ENCODE data around the gene MAP3K8. TPM values are rescaled to one million over a fixed set of nuclear protein-coding genes. Genes with fewer than 3 reads are reported as not detected.

MAP3K8 gene
- 3.9 and 4.2 TPM in 2 replicates for total RNA-seq (2014; rRNA removed; shearing (Covaris generic))

- no peaks in the 10 kb centered on the region for H3K9me3 ChIP-seq (replicated peaks)
- peak; percentile 84 to 90 for DNase-seq (ENCODE audit: low read depth in 1 of 2, low spot score in 2 of 2)
- peaks cover 5% of the 10 kb centered on the region; the same call in 1 of the 2 replicates for H3K36me3 ChIP-seq
- no peaks in the 10 kb centered on the region for H3K27me3 ChIP-seq (replicated peaks)
- H3K4me1 ChIP-seq (replicated peaks): peaks cover 38% of the 10 kb centered on the region
- peak within 1 kb of the TSS; percentile 79 for H3K4me3 ChIP-seq
- peak within 1 kb of the TSS; percentile 84 for H3K27ac ChIP-seq
These were observed at the start of gene MAP3K8 for GRCh38 chr10:30433730-30434272. MAP3K8 (plus strand) TSS chr10:30434184; CDS start chr10:30438939, 4,755 bp downstream.

- no peaks in the 10 kb centered on the region; the same call in 1 of the 2 replicates for H3K27me3 ChIP-seq (replicated peaks)
- peak in 1 of 2 experiments; percentile 11 for DNase-seq (ENCODE audit: low read depth in 1 of 2, low spot score in 2 of 2)
These were observed 49.2 kb upstream of the MAP3K8 start for GRCh38 chr10:30384701-30385201.

GRCh38 chr10:30386801-30387588 lies 47.0 kb upstream of the MAP3K8 start:
- H3K27ac ChIP-seq: no peak overlapping the region
- no peaks in the 10 kb centered on the region for H3K27me3 ChIP-seq (replicated peaks)
- no peaks in the 10 kb centered on the region for H3K36me3 ChIP-seq
- peaks cover 6% of the 10 kb centered on the region for H3K4me1 ChIP-seq (replicated peaks)
- no peaks in the 10 kb centered on the region for H3K9me3 ChIP-seq (replicated peaks)
- DNase-seq (ENCODE audit: low read depth in 1 of 2, low spot score in 2 of 2): no peak
- no peak overlapping the region for H3K4me3 ChIP-seq

More at GRCh38 chr10:30384701-30385201, 49.2 kb upstream of the MAP3K8 start:
- Histone ChIP-seq H3K27ac (no peak overlapping the region), H3K9me3 (replicated peaks) (no peaks in the 10 kb centered on the region), H3K4me1 (replicated peaks) (peaks cover 6% of the 10 kb centered on the region), H3K36me3 (no peaks in the 10 kb centered on the region), H3K4me3 (no peak overlapping the region)

- Histone ChIP-seq H3K36me3 (no peaks in the 10 kb centered on the region), H3K4me3 (no peak overlapping the region), H3K27me3 (replicated peaks) (no peaks in the 10 kb centered on the region), H3K27ac (no peak overlapping the region), H3K9me3 (replicated peaks) (no peaks in the 10 kb centered on the region), H3K4me1 (replicated peaks) (peaks cover 8% of the 10 kb centered on the region)
- DNase-seq (ENCODE audit: low read depth in 1 of 2, low spot score in 2 of 2): peak; percentile 57 to 59
These were observed 46.2 kb upstream of the MAP3K8 start for GRCh38 chr10:30387646-30388243.

GRCh38 chr10:30389543-30389942 lies 44.4 kb upstream of the MAP3K8 start:
- Histone ChIP-seq H3K36me3 (no peaks in the 10 kb centered on the region), H3K27ac (no peak overlapping the region), H3K4me3 (no peak overlapping the region), H3K9me3 (replicated peaks) (no peaks in the 10 kb centered on the region), H3K4me1 (replicated peaks) (peaks cover 9% of the 10 kb centered on the region), H3K27me3 (replicated peaks) (peaks cover 11% of the 10 kb centered on the region)
- no peak for DNase-seq (ENCODE audit: low read depth in 1 of 2, low spot score in 2 of 2)

GRCh38 chr10:30390207-30390606 lies 43.8 kb upstream of the MAP3K8 start:
- no peak for DNase-seq (ENCODE audit: low read depth in 1 of 2, low spot score in 2 of 2)
- Histone ChIP-seq H3K4me3 (no peak overlapping the region), H3K36me3 (no peaks in the 10 kb centered on the region), H3K27me3 (replicated peaks) (peaks cover 11% of the 10 kb centered on the region), H3K27ac (no peak overlapping the region), H3K4me1 (replicated peaks) (peaks cover 9% of the 10 kb centered on the region), H3K9me3 (replicated peaks) (no peaks in the 10 kb centered on the region)

GRCh38 chr10:30391266-30391665 lies 42.7 kb upstream of the MAP3K8 start:
- no peak overlapping the region for H3K4me3 ChIP-seq
- H3K27ac ChIP-seq: no peak overlapping the region
- peaks cover 11% of the 10 kb centered on the region for H3K27me3 ChIP-seq (replicated peaks)
- peaks cover 9% of the 10 kb centered on the region for H3K4me1 ChIP-seq (replicated peaks)
- H3K36me3 ChIP-seq: no peaks in the 10 kb centered on the region
- DNase-seq (ENCODE audit: low read depth in 1 of 2, low spot score in 2 of 2): no peak
- H3K9me3 ChIP-seq (replicated peaks): no peaks in the 10 kb centered on the region

- peak; percentile 52 to 75 for DNase-seq (ENCODE audit: low read depth in 1 of 2, low spot score in 2 of 2)
- Histone ChIP-seq H3K4me1 (replicated peaks) (peaks cover 3% of the 10 kb centered on the region; the same call in 1 of the 2 replicates), H3K27me3 (replicated peaks) (peaks cover 13% of the 10 kb centered on the region), H3K9me3 (replicated peaks) (no peaks in the 10 kb centered on the region), H3K36me3 (no peaks in the 10 kb centered on the region), H3K27ac (no peak overlapping the region), H3K4me3 (no peak overlapping the region)
These were observed 41.4 kb upstream of the MAP3K8 start for GRCh38 chr10:30392564-30392990.

- Histone ChIP-seq H3K36me3 (no peaks in the 10 kb centered on the region), H3K27ac (no peak overlapping the region), H3K9me3 (replicated peaks) (no peaks in the 10 kb centered on the region), H3K4me1 (replicated peaks) (peaks cover 3% of the 10 kb centered on the region; the same call in 1 of the 2 replicates), H3K4me3 (no peak overlapping the region), H3K27me3 (replicated peaks) (peaks cover 14% of the 10 kb centered on the region)
- DNase-seq (ENCODE audit: low read depth in 1 of 2, low spot score in 2 of 2): no peak
These were observed 37.7 kb upstream of the MAP3K8 start for GRCh38 chr10:30396293-30396692.

- Histone ChIP-seq H3K36me3 (no peaks in the 10 kb centered on the region), H3K4me3 (no peak overlapping the region), H3K27ac (no peak overlapping the region), H3K9me3 (replicated peaks) (no peaks in the 10 kb centered on the region), H3K27me3 (replicated peaks) (peaks cover 14% of the 10 kb centered on the region), H3K4me1 (replicated peaks) (peaks cover 3% of the 10 kb centered on the region; the same call in 1 of the 2 replicates)
- no peak for DNase-seq (ENCODE audit: low read depth in 1 of 2, low spot score in 2 of 2)
These were observed 37.3 kb upstream of the MAP3K8 start for GRCh38 chr10:30396698-30397097.

GRCh38 chr10:30398193-30398592 lies 35.8 kb upstream of the MAP3K8 start:
- DNase-seq (ENCODE audit: low read depth in 1 of 2, low spot score in 2 of 2): no peak
- peaks cover 14% of the 10 kb centered on the region for H3K27me3 ChIP-seq (replicated peaks)
- H3K4me3 ChIP-seq: no peak overlapping the region
- H3K4me1 ChIP-seq (replicated peaks): no peaks in the 10 kb centered on the region
- no peak overlapping the region for H3K27ac ChIP-seq
- no peaks in the 10 kb centered on the region for H3K9me3 ChIP-seq (replicated peaks)
- H3K36me3 ChIP-seq: no peaks in the 10 kb centered on the region

GRCh38 chr10:30398788-30399187 lies 35.2 kb upstream of the MAP3K8 start:
- Histone ChIP-seq H3K27ac (no peak overlapping the region), H3K4me3 (no peak overlapping the region), H3K9me3 (replicated peaks) (no peaks in the 10 kb centered on the region), H3K4me1 (replicated peaks) (no peaks in the 10 kb centered on the region), H3K36me3 (no peaks in the 10 kb centered on the region), H3K27me3 (replicated peaks) (peaks cover 10% of the 10 kb centered on the region)
- DNase-seq (ENCODE audit: low read depth in 1 of 2, low spot score in 2 of 2): no peak

GRCh38 chr10:30403494-30403893 lies 30.5 kb upstream of the MAP3K8 start:
- H3K27ac ChIP-seq: no peak overlapping the region
- peaks cover 6% of the 10 kb centered on the region for H3K9me3 ChIP-seq (replicated peaks)
- DNase-seq (ENCODE audit: low read depth in 1 of 2, low spot score in 2 of 2): no peak
- no peaks in the 10 kb centered on the region for H3K4me1 ChIP-seq (replicated peaks)
- H3K27me3 ChIP-seq (replicated peaks): no peaks in the 10 kb centered on the region
- H3K36me3 ChIP-seq: no peaks in the 10 kb centered on the region
- no peak overlapping the region for H3K4me3 ChIP-seq

- no peaks in the 10 kb centered on the region for H3K27me3 ChIP-seq (replicated peaks)
- peaks cover 6% of the 10 kb centered on the region for H3K9me3 ChIP-seq (replicated peaks)
- no peaks in the 10 kb centered on the region for H3K36me3 ChIP-seq
- no peak overlapping the region for H3K4me3 ChIP-seq
- H3K4me1 ChIP-seq (replicated peaks): no peaks in the 10 kb centered on the region
- no peak overlapping the region for H3K27ac ChIP-seq
- DNase-seq (ENCODE audit: low read depth in 1 of 2, low spot score in 2 of 2): no peak
These were observed 29.4 kb upstream of the MAP3K8 start for GRCh38 chr10:30404540-30404939.

All from SJSA1 (cell line).